Measurements from ENCODE around the gene INIP. TPM values are rescaled to one million over a fixed set of nuclear protein-coding genes. Genes with fewer than 3 reads are reported as not detected.

Gene INIP
- total and polyA plus RNA-seq, 2 of the 13 experiments (the other 11 are each of a cell fraction or from before 2014, with no cell fraction given): 13.6 to 28.6 TPM

DNA sequence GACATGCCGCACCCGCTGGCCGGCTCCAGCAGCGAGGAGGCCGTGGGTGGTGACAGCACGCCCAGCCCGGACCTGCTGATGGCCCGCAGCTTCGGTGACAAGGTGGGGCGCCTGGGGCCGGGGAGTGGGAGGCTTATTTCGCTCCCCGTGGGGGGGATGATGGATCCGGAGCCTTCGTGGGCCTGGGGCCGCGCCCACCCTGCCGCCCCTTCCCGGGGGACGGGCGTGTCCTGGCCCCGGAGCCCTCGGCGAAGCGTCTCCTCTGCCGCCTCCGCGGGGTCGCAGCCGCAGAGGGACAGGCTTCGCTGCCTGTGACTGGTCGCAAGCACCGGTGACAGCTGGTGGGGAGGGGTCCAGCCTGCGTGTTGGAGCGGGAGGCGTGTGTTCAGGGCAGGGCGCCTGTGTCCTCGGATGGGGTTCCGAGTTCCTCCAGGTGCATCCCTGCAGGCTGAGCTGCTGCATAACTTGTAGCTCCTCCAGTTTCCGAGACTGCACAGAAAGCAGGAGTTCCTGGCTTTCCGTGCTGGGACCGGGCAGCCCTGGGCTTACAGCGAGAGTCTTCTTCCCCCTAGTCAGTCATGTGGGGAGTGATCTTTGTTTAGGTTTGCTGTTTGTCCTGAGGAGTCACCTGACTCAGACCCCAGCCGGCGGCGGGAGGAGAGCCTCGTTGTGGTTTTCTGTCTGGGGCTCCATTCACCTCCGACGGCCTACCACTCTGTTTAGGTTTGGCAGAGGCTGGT lies 33.3 kb upstream of the INIP start (continued):
- TF ChIP-seq, protein P1, sequence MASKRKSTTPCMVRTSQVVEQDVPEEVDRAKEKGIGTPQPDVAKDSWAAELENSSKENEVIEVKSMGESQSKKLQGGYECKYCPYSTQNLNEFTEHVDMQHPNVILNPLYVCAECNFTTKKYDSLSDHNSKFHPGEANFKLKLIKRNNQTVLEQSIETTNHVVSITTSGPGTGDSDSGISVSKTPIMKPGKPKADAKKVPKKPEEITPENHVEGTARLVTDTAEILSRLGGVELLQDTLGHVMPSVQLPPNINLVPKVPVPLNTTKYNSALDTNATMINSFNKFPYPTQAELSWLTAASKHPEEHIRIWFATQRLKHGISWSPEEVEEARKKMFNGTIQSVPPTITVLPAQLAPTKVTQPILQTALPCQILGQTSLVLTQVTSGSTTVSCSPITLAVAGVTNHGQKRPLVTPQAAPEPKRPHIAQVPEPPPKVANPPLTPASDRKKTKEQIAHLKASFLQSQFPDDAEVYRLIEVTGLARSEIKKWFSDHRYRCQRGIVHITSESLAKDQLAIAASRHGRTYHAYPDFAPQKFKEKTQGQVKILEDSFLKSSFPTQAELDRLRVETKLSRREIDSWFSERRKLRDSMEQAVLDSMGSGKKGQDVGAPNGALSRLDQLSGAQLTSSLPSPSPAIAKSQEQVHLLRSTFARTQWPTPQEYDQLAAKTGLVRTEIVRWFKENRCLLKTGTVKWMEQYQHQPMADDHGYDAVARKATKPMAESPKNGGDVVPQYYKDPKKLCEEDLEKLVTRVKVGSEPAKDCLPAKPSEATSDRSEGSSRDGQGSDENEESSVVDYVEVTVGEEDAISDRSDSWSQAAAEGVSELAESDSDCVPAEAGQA (IDR thresholded peaks at IDR 0.05; ENCODE audit: low read depth): no peak
- TF ChIP-seq, protein P1 (CRISPR knock-in tag; IDR thresholded peaks at IDR 0.05; ENCODE audit: borderline replicate concordance): no peak
- no peak for TF ChIP-seq MEIS1 (CRISPR knock-in tag; IDR thresholded peaks at IDR 0.05; ENCODE audit: borderline replicate concordance)
- TF ChIP-seq, protein P2, sequence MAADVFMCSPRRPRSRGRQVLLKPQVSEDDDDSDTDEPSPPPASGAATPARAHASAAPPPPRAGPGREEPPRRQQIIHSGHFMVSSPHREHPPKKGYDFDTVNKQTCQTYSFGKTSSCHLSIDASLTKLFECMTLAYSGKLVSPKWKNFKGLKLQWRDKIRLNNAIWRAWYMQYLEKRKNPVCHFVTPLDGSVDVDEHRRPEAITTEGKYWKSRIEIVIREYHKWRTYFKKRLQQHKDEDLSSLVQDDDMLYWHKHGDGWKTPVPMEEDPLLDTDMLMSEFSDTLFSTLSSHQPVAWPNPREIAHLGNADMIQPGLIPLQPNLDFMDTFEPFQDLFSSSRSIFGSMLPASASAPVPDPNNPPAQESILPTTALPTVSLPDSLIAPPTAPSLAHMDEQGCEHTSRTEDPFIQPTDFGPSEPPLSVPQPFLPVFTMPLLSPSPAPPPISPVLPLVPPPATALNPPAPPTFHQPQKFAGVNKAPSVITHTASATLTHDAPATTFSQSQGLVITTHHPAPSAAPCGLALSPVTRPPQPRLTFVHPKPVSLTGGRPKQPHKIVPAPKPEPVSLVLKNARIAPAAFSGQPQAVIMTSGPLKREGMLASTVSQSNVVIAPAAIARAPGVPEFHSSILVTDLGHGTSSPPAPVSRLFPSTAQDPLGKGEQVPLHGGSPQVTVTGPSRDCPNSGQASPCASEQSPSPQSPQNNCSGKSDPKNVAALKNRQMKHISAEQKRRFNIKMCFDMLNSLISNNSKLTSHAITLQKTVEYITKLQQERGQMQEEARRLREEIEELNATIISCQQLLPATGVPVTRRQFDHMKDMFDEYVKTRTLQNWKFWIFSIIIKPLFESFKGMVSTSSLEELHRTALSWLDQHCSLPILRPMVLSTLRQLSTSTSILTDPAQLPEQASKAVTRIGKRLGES (CRISPR knock-in tag; IDR thresholded peaks at IDR 0.05; ENCODE audit: borderline replicate concordance): no peak
- TF ChIP-seq SRSF9 (IDR thresholded peaks at IDR 0.05; ENCODE audit: borderline replicate concordance, insufficient read depth, low read depth, low read length, poor library complexity, severe bottlenecking): no peak
- TF ChIP-seq RFXANK (CRISPR knock-in tag; IDR thresholded peaks at IDR 0.05): no peak
- TF ChIP-seq, protein P3, sequence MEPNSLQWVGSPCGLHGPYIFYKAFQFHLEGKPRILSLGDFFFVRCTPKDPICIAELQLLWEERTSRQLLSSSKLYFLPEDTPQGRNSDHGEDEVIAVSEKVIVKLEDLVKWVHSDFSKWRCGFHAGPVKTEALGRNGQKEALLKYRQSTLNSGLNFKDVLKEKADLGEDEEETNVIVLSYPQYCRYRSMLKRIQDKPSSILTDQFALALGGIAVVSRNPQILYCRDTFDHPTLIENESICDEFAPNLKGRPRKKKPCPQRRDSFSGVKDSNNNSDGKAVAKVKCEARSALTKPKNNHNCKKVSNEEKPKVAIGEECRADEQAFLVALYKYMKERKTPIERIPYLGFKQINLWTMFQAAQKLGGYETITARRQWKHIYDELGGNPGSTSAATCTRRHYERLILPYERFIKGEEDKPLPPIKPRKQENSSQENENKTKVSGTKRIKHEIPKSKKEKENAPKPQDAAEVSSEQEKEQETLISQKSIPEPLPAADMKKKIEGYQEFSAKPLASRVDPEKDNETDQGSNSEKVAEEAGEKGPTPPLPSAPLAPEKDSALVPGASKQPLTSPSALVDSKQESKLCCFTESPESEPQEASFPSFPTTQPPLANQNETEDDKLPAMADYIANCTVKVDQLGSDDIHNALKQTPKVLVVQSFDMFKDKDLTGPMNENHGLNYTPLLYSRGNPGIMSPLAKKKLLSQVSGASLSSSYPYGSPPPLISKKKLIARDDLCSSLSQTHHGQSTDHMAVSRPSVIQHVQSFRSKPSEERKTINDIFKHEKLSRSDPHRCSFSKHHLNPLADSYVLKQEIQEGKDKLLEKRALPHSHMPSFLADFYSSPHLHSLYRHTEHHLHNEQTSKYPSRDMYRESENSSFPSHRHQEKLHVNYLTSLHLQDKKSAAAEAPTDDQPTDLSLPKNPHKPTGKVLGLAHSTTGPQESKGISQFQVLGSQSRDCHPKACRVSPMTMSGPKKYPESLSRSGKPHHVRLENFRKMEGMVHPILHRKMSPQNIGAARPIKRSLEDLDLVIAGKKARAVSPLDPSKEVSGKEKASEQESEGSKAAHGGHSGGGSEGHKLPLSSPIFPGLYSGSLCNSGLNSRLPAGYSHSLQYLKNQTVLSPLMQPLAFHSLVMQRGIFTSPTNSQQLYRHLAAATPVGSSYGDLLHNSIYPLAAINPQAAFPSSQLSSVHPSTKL (CRISPR knock-in tag; IDR thresholded peaks at IDR 0.05): 0 out of 2 replicates have a peak, but pooled peaks have one; percentile 35
- 0 out of 2 replicates have a peak, but pooled peaks have one; percentile 24 for TF ChIP-seq ZMYM3 (CRISPR knock-in tag; IDR thresholded peaks at IDR 0.05)
- TF ChIP-seq ZKSCAN8 (CRISPR knock-in tag; IDR thresholded peaks at IDR 0.05; ENCODE audit: borderline replicate concordance): no peak; the same call in 1 of the 2 replicates
- TF ChIP-seq, protein P4, sequence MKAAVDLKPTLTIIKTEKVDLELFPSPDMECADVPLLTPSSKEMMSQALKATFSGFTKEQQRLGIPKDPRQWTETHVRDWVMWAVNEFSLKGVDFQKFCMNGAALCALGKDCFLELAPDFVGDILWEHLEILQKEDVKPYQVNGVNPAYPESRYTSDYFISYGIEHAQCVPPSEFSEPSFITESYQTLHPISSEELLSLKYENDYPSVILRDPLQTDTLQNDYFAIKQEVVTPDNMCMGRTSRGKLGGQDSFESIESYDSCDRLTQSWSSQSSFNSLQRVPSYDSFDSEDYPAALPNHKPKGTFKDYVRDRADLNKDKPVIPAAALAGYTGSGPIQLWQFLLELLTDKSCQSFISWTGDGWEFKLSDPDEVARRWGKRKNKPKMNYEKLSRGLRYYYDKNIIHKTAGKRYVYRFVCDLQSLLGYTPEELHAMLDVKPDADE (CRISPR knock-in tag; IDR thresholded peaks at IDR 0.05): no peak
